Measurements from ENCODE around the gene SECISBP2.

SECISBP2 gene

DNA sequence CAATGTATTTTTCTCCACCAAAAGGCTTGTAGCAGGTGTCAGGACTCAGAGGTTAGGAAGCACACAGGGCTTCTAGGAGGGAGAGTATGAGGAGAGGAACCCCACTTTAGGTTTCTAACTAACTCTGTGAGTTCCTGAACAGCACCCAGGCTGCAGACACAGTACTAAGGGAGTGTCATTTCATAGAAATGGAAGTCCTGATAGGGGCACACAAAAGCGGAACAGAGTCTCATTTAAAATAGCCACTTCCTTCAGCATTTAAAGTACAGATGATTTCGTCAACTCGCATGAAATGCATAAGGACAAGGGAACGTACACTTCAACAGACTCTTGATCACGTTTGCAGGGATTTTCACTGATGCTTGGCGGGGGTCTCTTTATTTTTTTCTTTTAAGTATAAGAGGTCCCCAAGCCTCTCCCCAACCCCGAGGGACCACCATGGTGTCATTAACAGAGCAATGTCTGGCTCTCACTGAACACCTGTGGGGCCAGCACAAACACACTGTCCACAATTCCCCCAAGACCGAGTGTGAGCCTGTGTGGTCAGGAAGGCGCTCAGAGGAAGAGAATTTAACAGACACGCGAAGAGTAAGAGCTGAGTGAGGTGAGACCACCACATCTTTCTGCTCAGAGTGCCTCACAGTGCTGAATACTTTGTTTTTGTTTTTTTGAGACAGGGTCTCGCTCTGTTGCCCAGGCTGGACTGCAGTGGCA, 82.3 kb downstream of the SECISBP2 start:
- DNase-seq (ENCODE audit: extremely low read depth in 1 of 2, low read depth in 1 of 2), result no peak

- DNase-seq (ENCODE audit: extremely low read depth in 1 of 2, low read depth in 1 of 2), result no peak
These were observed 84.6 kb downstream of the SECISBP2 start for GRCh38 chr9:89402695-89403427.

DNA sequence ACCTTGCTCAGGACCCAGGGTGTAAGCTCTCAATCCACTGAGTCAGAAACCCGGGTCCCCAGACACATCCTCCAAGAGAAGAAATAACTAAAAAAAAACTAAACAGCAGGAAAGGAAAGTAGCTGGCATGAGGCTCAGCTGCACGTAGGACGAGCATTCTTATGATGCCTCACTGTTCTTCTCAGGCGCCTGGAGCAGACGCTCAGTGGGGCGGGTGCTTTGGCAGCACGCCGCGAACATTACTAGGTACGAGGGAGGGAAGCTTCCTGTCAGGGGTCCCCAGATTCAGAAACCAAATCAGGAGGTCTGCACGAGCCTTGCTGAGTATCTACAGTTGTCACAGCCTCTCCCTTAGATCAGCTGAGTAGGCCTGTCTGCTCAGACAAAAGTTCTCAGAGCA, 85.8 kb downstream of the SECISBP2 start:
- no peak for DNase-seq (ENCODE audit: extremely low read depth in 1 of 2, low read depth in 1 of 2)

- no peak for DNase-seq (ENCODE audit: extremely low read depth in 1 of 2, low read depth in 1 of 2)
These were observed 87.5 kb downstream of the SECISBP2 start for GRCh38 chr9:89405826-89406225.

GRCh38 chr9:89407070-89407469, 88.8 kb downstream of the SECISBP2 start:
- no peak for DNase-seq (ENCODE audit: extremely low read depth in 1 of 2, low read depth in 1 of 2)

DNA sequence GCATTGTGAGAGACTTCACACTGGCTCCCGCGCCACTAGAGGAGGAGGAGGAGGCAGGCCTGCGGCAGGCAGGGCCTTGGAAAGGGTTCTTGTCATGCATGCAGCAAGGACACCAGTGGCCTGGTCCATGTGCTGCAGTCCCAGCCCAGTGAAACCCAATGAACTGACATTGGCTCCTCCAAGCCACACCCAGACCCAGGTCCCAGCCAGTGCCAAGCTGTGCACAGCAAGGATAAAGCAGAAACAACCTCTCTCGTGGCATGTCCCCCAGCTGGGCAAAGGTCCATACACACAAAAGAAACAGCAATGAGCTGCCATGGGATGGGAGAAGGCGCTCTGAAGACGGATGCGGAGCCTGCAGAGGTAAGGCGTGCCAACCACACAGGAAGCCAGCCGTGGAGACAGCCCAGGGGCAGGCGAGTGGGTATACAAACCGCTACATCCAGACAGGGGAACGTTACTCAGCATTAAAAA, 90.4 kb downstream of the SECISBP2 start:
- DNase-seq (ENCODE audit: extremely low read depth in 1 of 2, low read depth in 1 of 2), result peak in 1 of 2 donors; percentile 56
